NCI-H446 treated with DMSO at 0.1 percent for 48 hours (cell line): ENCODE data around the gene CAPRIN1.
"Not testable (repeated sequence)": the region's sequence is repeated elsewhere in the genome, so short reads cannot be mapped to it uniquely, and the experiment has no call there.

ENCODE experiments used
- DNase-seq: peaks from one replicate; lab custom pipeline; 2025; lab: John Stamatoyannopoulos, UW

The CAPRIN1 gene

DNA sequence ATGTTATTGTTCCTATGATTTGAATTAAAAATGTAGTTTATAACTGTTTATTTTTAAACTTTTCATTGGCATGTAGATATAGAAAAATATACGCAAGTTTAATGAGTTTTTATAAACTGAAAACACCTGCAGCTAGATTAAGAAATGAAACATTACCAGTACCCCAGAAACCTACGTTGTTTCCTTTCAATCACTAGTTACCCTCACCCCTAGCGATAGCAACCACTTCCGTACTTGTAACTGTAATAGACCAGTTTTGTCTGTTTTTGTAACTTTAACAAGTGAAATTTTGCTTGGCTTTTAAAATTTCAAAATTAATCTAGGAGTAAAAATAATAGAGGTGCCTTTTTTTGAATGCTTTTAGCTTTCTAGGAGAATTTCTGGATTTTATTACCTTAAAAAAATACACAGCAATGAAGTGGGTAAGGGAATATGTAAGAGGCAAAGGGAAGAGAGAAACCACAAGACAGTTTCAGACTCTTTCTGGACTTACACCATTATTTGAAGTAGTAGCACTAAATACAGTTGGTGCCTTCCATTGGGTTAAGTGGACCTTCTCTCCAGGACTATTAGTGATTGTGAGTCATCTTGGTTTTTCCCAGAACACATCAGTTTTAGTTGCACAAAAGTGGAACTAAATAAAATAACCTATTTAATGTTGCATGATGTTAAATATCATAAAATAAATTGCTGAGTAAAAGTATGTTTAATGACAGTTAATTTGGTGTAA lies 35.2 kb downstream of the CAPRIN1 start:
- DNase-seq: no peak

GRCh38 chr11:34091825-34092224 lies 40.3 kb downstream of the CAPRIN1 start:
- DNase-seq: no peak

DNA sequence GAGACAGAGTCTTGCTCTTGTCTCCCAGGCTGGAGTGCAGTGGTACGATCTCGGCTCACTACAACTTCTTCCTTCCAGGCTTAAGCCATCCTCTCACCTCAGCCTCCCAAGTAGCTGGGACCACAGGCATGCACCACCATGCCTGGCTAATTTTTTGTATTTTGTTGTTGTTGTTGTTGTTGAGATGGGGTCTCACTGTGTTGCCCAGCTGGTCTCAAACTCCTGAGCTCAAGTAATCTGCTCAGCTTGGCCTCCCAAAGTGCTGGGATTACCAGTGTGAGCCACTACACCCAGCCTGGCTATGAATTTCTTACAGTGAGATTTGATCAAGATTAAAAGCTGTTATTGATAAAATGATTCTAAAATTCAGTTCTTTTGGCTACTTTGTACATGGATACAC lies 43.4 kb downstream of the CAPRIN1 start:
- not testable (repeated sequence) for DNase-seq

- DNase-seq: no peak
These were observed 47.3 kb downstream of the CAPRIN1 start for GRCh38 chr11:34098813-34099212.

DNA sequence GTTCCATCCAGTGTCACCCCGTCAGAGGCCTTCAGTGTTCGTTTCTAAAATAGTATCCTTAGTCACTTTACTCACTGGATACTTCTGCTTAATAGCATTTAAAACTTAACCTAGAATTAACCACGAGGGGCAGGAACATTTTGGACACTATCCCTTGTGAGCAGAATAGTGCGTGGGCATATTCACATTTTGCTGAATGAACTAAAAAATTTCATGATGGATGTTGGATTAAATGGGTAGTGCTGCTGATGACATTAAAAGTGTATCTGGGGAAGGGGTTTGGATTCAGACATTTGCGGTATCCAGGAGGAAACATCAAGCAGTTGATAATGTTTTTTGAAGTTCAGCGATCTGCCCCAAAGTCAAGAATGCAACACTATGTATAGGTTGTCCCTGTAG lies 53.1 kb downstream of the CAPRIN1 start:
- no peak for DNase-seq

GRCh38 chr11:34105079-34105956 lies 53.8 kb downstream of the CAPRIN1 start, which contains the start of gene NAT10:
Gene NAT10, plus strand, starts transcription at chr11:34105629. Its CDS starts 2,597 bp downstream, at chr11:34108226.
- DNase-seq: peak; percentile 97

GRCh38 chr11:34105957-34106504 lies 54.5 kb downstream of the CAPRIN1 start:
- DNase-seq: no peak

DNA sequence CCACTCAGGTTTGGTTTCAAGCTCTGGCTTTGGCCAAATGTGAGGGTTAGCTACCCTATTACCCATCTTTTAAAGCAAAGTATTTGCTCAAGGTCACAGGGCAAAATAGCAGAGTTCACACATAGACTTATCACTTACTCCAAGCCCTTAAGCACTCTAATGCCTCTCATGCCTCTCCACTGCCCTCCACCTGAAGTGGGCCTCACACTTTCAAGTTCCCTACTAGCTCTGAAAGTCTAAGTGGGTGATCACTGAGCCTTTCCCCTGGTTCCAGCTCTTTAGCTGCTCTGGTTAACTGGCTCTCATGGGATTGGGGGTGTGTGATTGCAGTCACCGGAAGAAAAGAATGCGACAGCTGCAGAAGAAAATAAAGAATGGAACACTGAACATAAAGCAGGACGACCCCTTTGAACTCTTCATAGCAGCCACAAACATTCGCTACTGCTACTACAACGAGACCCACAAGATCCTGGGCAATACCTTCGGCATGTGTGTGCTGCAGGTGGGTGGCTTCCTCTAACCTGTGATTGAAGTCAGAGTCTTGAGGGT lies 60.3 kb downstream of the CAPRIN1 start:
- no peak for DNase-seq

GRCh38 chr11:34114014-34114413 lies 62.5 kb downstream of the CAPRIN1 start:
- no peak for DNase-seq

- DNase-seq: no peak
These were observed 62.9 kb downstream of the CAPRIN1 start for GRCh38 chr11:34114471-34114870.

DNA sequence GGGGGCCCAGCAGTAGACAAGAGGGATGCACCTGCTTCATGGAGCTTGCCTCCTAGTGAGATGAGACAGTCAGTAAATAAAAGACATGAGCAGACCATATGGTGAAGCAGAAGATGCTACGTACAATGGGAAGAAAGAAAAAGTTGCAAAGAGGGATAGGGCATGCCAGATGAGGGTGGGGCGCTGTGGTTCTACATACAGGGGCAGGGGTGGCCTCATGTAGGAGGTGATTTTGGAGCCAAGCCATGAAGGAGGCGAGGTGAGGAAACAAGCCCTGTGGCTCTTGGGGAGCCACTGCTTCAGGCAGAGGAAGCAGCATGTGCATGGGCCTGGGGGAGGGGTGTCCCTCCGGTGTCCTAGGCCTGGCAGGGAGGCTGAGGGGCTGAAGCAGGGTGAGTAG lies 69.1 kb downstream of the CAPRIN1 start:
- no peak for DNase-seq

GRCh38 chr11:34124885-34125668 lies 73.5 kb downstream of the CAPRIN1 start:
- no peak for DNase-seq

- no peak for DNase-seq
These were observed 75.7 kb downstream of the CAPRIN1 start for GRCh38 chr11:34126959-34127848.

DNA sequence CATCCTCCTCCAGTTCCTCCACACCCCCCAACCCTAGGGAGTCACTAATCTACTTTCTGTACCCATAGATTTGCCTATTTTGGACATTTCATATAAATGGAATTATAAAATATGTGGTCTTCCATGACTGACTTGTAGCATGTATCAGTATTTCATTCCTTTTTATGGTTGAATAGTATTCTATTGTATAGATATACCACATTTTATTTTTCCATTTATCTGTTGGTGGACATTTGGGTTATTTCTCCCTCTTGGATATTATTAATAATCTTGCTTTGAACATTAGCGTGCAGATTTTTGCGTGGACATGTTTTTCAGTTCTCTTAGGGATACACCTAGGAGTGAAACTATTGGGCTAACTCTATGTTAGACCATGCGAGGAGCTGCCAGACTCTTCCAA lies 77.3 kb downstream of the CAPRIN1 start:
- DNase-seq: no peak

DNA sequence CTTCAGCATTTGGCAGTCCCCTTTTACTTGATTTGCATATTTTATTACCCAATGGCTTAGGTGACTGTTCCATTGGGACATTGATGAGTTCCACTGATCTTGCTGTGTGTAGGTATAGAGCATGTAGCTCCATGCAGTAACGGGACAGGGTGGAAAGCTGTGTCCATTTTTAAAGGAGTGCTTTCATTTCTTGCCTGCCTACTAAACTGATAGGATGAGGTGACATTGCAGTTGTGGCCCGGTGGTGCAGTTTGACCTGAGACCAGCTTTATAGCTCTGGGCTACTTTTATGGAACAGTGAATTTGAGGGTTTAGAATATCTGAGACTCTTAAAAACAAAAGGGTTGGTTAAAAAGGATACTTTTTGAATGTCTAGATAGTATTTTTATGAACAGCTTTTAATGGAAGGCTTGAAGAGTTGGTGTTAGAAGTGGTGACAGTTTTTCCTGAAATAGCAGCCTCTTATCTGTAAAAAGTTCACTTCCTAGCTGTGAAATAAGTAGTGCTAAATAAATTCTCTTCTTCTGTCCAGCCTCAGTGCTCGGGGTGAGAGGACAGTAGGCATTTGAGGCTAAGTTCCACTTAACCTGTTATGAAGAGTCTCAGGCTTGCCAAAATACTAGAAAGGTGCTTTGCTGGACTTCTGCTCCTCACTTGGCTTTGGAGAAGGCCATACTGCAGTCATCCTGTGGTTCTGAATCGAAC lies 80.9 kb downstream of the CAPRIN1 start:
- no peak for DNase-seq

DNA sequence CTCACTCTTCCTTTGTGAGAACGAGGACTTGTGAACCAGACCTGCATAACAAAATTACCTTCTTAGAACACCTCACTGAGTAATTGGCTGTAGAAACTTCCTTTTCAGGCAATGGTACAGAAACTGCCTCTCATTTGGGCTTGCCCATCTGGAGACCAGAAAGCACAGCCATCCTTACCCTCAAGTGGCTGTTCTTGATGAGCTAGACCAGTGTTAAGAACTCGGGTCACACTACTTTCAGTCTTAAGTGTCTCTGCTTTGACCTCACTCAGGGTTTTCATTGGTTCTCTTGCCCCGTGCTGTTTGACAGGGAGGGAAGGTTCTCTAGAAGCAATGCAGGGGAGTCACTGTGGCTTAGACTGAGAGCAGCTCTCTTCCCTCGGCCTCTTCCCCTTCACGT lies 83.2 kb downstream of the CAPRIN1 start:
- DNase-seq: no peak

DNA sequence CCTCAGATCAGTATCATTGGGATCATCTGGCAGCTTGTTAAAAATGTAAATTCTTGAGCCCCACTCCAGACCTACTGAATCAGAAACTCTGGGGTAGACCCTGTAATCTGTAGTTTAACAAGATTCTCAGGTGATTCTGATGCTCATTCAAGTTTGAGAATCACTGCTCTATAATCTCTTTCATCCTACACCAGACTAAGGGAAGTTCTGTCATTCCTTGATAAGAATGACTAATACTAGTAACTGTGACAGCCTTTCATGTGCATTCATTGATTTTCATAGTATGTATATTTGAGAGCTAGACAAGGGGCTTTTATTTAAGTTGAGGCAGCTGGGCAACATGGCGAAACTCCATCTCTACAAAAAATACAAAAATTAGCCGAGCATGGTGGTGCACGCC lies 83.9 kb downstream of the CAPRIN1 start:
- DNase-seq: no peak

GRCh38 chr11:34136420-34136819 lies 84.9 kb downstream of the CAPRIN1 start:
- DNase-seq: no peak

DNA sequence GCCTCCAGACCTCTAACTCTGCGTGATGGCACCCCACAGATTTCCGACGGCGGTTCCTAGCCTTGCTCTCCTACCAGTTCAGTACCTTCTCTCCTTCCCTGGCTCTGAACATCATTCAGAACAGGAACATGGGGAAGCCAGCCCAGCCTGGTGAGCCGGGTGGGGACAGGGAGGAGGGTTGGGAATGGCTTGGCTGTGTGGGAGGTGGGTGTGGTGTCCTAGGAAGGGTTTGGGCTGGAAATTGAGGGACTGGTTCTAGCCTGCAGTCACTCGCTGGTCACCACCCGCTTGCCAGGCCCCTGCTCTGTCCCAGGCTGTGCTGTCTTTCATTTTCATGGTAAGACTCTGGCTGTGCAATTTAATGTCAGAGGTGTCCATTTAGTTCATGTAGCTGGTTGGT lies 87.8 kb downstream of the CAPRIN1 start:
- no peak for DNase-seq

GRCh38 chr11:34140149-34140548 lies 88.6 kb downstream of the CAPRIN1 start:
- no peak for DNase-seq
